ENCODE measurements around the gene RSU1. TPM values are rescaled to one million over a fixed set of nuclear protein-coding genes. Genes with fewer than 3 reads are reported as not detected.

The RSU1 gene
- total and polyA plus RNA-seq, 2 experiments from 2014 or later = 109 to 236 TPM

DNA sequence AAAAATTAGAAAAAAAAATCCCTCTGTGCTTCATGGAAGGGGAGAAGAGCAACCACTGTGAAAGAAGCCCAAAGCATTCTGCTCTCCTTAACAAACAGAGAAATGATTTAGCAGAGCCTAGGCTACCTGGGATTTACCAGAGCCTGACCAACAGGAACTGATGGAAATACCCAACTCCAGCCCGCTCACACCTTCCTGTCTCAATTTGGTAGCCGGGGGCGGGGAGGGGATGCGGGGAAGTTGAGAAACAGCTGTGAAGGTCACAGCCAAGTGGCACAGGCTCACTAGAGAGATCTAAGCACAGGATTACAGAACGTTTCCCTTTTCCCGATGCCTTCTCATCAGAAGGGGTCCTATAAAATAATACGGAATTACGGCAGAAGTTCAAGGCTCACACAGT lies 17.6 kb downstream of the RSU1 start:
- 47 to 51% methylated on average over 8 of the region's 8 CpGs for WGBS, 2 experiments (ENCODE audit: low coverage in 1 of 2, low lambda C conversion rate in 2 of 2, missing lambda C conversion rate in 2 of 2)

GRCh38 chr10:16798571-16798970 lies 18.7 kb downstream of the RSU1 start:
- no peak overlapping the region for H2AFZ ChIP-seq
- 0 out of 2 replicates have a peak, but pooled peaks cover 6% of the 10 kb centered on the region for H3K4me1 ChIP-seq (ENCODE audit: insufficient read depth)
- WGBS, 2 experiments (ENCODE audit: low coverage in 1 of 2, low lambda C conversion rate in 2 of 2, missing lambda C conversion rate in 2 of 2) = 98% methylated on average over 5 of the region's 5 CpGs
- no peaks in the 10 kb centered on the region for H3F3A ChIP-seq (ENCODE audit: insufficient read depth)
- no peaks in the 10 kb centered on the region for H3K9me3 ChIP-seq (ENCODE audit: low read depth)
- no peaks in the 10 kb centered on the region for H3K27me3 ChIP-seq (replicated peaks; ENCODE audit: insufficient read depth)
- no peak overlapping the region for H3K27ac ChIP-seq
- in situ Hi-C loops (cut with MboI) = loop anchor here (25.0 kb wide), 1 partner anchor 911 kb away; no protein-coding TSS in a partner anchor
- H3K9ac ChIP-seq = no peak overlapping the region
- no peak overlapping the region for H3K4me3 ChIP-seq
- no peaks in the 10 kb centered on the region for H3K9me2 ChIP-seq (ENCODE audit: insufficient read depth)
- H4K20me1 ChIP-seq (ENCODE audit: insufficient read depth) = peaks cover 15% of the 10 kb centered on the region; the same call in 1 of the 2 replicates
- TF ChIP-seq EZH2 (IDR thresholded peaks at IDR 0.05; ENCODE audit: insufficient read depth, poor library complexity, severe bottlenecking) = no peak
- no peak for TF ChIP-seq EZH2phosphoT487 (IDR thresholded peaks at IDR 0.05; ENCODE audit: insufficient read depth, low read depth)
- H3K36me3 ChIP-seq (ENCODE audit: low read depth) = no peaks in the 10 kb centered on the region
- DNase-seq = no peak
- no peak overlapping the region for H3K4me2 ChIP-seq (ENCODE audit: unreplicated experiment)
- H3K79me2 ChIP-seq (ENCODE audit: insufficient read depth) = peaks cover 100% of the 10 kb centered on the region

More for the DNA sequence above, 17.6 kb downstream of the RSU1 start:
- Histone ChIP-seq H3K4me3 (no peak overlapping the region), H2AFZ (no peak overlapping the region), H3K4me2 (ENCODE audit: unreplicated experiment) (no peak overlapping the region), H3K27ac (no peak overlapping the region), H3K9me2 (ENCODE audit: insufficient read depth) (no peaks in the 10 kb centered on the region), H4K20me1 (ENCODE audit: insufficient read depth) (peaks cover 15% of the 10 kb centered on the region; the same call in 1 of the 2 replicates), H3K36me3 (ENCODE audit: low read depth) (no peaks in the 10 kb centered on the region), H3K4me1 (ENCODE audit: insufficient read depth) (0 out of 2 replicates have a peak, but pooled peaks cover 6% of the 10 kb centered on the region), H3K27me3 (replicated peaks; ENCODE audit: insufficient read depth) (no peaks in the 10 kb centered on the region), H3K9ac (no peak overlapping the region), H3K9me3 (ENCODE audit: low read depth) (no peaks in the 10 kb centered on the region), H3F3A (ENCODE audit: insufficient read depth) (no peaks in the 10 kb centered on the region), H3K79me2 (ENCODE audit: insufficient read depth) (peaks cover 100% of the 10 kb centered on the region)
- no peak for DNase-seq
- in situ Hi-C loops (cut with MboI) = loop anchor here (25.0 kb wide), 1 partner anchor 912 kb away; no protein-coding TSS in a partner anchor
- TF ChIP-seq EZH2phosphoT487 (IDR thresholded peaks at IDR 0.05; ENCODE audit: insufficient read depth, low read depth) (no peak), EZH2 (IDR thresholded peaks at IDR 0.05; ENCODE audit: insufficient read depth, poor library complexity, severe bottlenecking) (no peak)

GRCh38 chr10:16795410-16796073 lies 21.7 kb downstream of the RSU1 start:
- no peaks in the 10 kb centered on the region for H3K36me3 ChIP-seq (ENCODE audit: low read depth)
- peaks cover 5% of the 10 kb centered on the region; the same call in 1 of the 2 replicates for H4K20me1 ChIP-seq (ENCODE audit: insufficient read depth)
- no peak for DNase-seq
- no peak overlapping the region for H3K9ac ChIP-seq
- no peak overlapping the region for H3K4me3 ChIP-seq
- no peaks in the 10 kb centered on the region for H3F3A ChIP-seq (ENCODE audit: insufficient read depth)
- H2AFZ ChIP-seq = no peak overlapping the region
- WGBS, 2 experiments (ENCODE audit: low coverage in 1 of 2, low lambda C conversion rate in 2 of 2, missing lambda C conversion rate in 2 of 2) = 89 to 93% methylated on average over 9 of the region's 9 CpGs
- peaks cover 100% of the 10 kb centered on the region for H3K79me2 ChIP-seq (ENCODE audit: insufficient read depth)
- 0 out of 2 replicates have a peak, but pooled peaks cover 6% of the 10 kb centered on the region for H3K4me1 ChIP-seq (ENCODE audit: insufficient read depth)
- no peaks in the 10 kb centered on the region for H3K9me3 ChIP-seq (ENCODE audit: low read depth)
- no peak for TF ChIP-seq EZH2 (IDR thresholded peaks at IDR 0.05; ENCODE audit: insufficient read depth, poor library complexity, severe bottlenecking)
- TF ChIP-seq EZH2phosphoT487 (IDR thresholded peaks at IDR 0.05; ENCODE audit: insufficient read depth, low read depth) = no peak
- H3K4me2 ChIP-seq (ENCODE audit: unreplicated experiment) = no peak overlapping the region
- no peaks in the 10 kb centered on the region for H3K27me3 ChIP-seq (replicated peaks; ENCODE audit: insufficient read depth)
- in situ Hi-C loops (cut with MboI) = loop anchor here (25.0 kb wide), 1 partner anchor 908 kb away; no protein-coding TSS in a partner anchor
- H3K27ac ChIP-seq = no peak overlapping the region
- H3K9me2 ChIP-seq (ENCODE audit: insufficient read depth) = no peaks in the 10 kb centered on the region

- H3K4me3 ChIP-seq = no peak overlapping the region
- H3K27me3 ChIP-seq (replicated peaks; ENCODE audit: insufficient read depth) = no peaks in the 10 kb centered on the region
- no peak for DNase-seq
- no peak overlapping the region for H3K27ac ChIP-seq
- 95 to 100% methylated on average over 1 of the region's 1 CpG for WGBS, 2 experiments (ENCODE audit: low coverage in 1 of 2, low lambda C conversion rate in 2 of 2, missing lambda C conversion rate in 2 of 2)
- no peak overlapping the region for H3K9ac ChIP-seq
- no peaks in the 10 kb centered on the region for H3K9me3 ChIP-seq (ENCODE audit: low read depth)
- H3K4me2 ChIP-seq (ENCODE audit: unreplicated experiment) = no peak overlapping the region
- H3K36me3 ChIP-seq (ENCODE audit: low read depth) = no peaks in the 10 kb centered on the region
- TF ChIP-seq EZH2phosphoT487 (IDR thresholded peaks at IDR 0.05; ENCODE audit: insufficient read depth, low read depth) (no peak), EZH2 (IDR thresholded peaks at IDR 0.05; ENCODE audit: insufficient read depth, poor library complexity, severe bottlenecking) (no peak)
- H3K79me2 ChIP-seq (ENCODE audit: insufficient read depth) = peaks cover 100% of the 10 kb centered on the region
- H3F3A ChIP-seq (ENCODE audit: insufficient read depth) = no peaks in the 10 kb centered on the region
- no peak overlapping the region for H2AFZ ChIP-seq
- in situ Hi-C loops (cut with MboI) = loop anchor here (25.0 kb wide), 1 partner anchor 907 kb away; no protein-coding TSS in a partner anchor
- H3K4me1 ChIP-seq (ENCODE audit: insufficient read depth) = no peaks in the 10 kb centered on the region
- peaks cover 2% of the 10 kb centered on the region; the same call in 1 of the 2 replicates for H4K20me1 ChIP-seq (ENCODE audit: insufficient read depth)
- H3K9me2 ChIP-seq (ENCODE audit: insufficient read depth) = no peaks in the 10 kb centered on the region
These were observed 23.2 kb downstream of the RSU1 start for GRCh38 chr10:16794005-16794404.

All from GM23248 (cell line).